ENCODE results near the gene KRT86. TPM values are rescaled to one million over a fixed set of nuclear protein-coding genes. Genes with fewer than 3 reads are reported as not detected.
"Not testable (repeated sequence)": the region's sequence is repeated elsewhere in the genome, so short reads cannot be mapped to it uniquely, and the experiment has no call there.

Gene KRT86
- total and polyA plus RNA-seq, 2 donors (not counting 1 experiment from before 2014, with no cell fraction given) = 0.02 to 0.17 TPM

- H3K4me1 ChIP-seq (ENCODE audit: control insufficient read depth, extremely low read depth, insufficient read depth, low read length); H2AFZ ChIP-seq (ENCODE audit: low read length); H3K4me3 ChIP-seq (replicated peaks in 1 of 4; ENCODE audit: control extremely low read depth in 1 of 4, insufficient read depth in 1 of 4, low read depth in 3 of 4, low read length in 4 of 4); H3K27ac ChIP-seq (ENCODE audit: insufficient read depth, low read length); H4K20me1 ChIP-seq (ENCODE audit: control insufficient read depth, extremely low read depth, insufficient read depth, low read length); H3K4me2 ChIP-seq (ENCODE audit: extremely low read depth, insufficient read depth, low read length); H3K9me3 ChIP-seq (ENCODE audit: control insufficient read depth, insufficient read depth, low read depth, low read length); DNase-seq (ENCODE audit: low read depth in 2 of 2); H3K36me3 ChIP-seq (ENCODE audit: control insufficient read depth, insufficient read depth, low read length); H3K9ac ChIP-seq (ENCODE audit: insufficient read depth, low read length); H3K79me2 ChIP-seq (ENCODE audit: control insufficient read depth, insufficient read depth, low read length): not testable (repeated sequence)
- peaks cover 14% of the 10 kb centered on the region for H3K27me3 ChIP-seq (ENCODE audit: control insufficient read depth, insufficient read depth, low read length)
Measured at GRCh38 chr12:52302242-52302914, 27.9 kb downstream of the KRT86 start.

GRCh38 chr12:52304941-52305411 lies 30.5 kb downstream of the KRT86 start:
- not testable (repeated sequence) for H3K9me3 ChIP-seq (ENCODE audit: control insufficient read depth, insufficient read depth, low read depth, low read length); H4K20me1 ChIP-seq (ENCODE audit: control insufficient read depth, extremely low read depth, insufficient read depth, low read length); H3K79me2 ChIP-seq (ENCODE audit: control insufficient read depth, insufficient read depth, low read length); H3K9ac ChIP-seq (ENCODE audit: insufficient read depth, low read length); DNase-seq (ENCODE audit: low read depth in 2 of 2); H3K4me1 ChIP-seq (ENCODE audit: control insufficient read depth, extremely low read depth, insufficient read depth, low read length); H3K36me3 ChIP-seq (ENCODE audit: control insufficient read depth, insufficient read depth, low read length); H3K4me2 ChIP-seq (ENCODE audit: extremely low read depth, insufficient read depth, low read length); H3K4me3 ChIP-seq (replicated peaks in 1 of 4; ENCODE audit: control extremely low read depth in 1 of 4, insufficient read depth in 1 of 4, low read depth in 3 of 4, low read length in 4 of 4); H2AFZ ChIP-seq (ENCODE audit: low read length); H3K27ac ChIP-seq (ENCODE audit: insufficient read depth, low read length)
- peaks cover 35% of the 10 kb centered on the region for H3K27me3 ChIP-seq (ENCODE audit: control insufficient read depth, insufficient read depth, low read length)

GRCh38 chr12:52305921-52306705 lies 31.7 kb downstream of the KRT86 start:
- Histone ChIP-seq H3K36me3 (ENCODE audit: control insufficient read depth, insufficient read depth, low read length) (no peaks in the 10 kb centered on the region), H3K4me2 (ENCODE audit: extremely low read depth, insufficient read depth, low read length) (no peak overlapping the region), H3K79me2 (ENCODE audit: control insufficient read depth, insufficient read depth, low read length) (no peaks in the 10 kb centered on the region), H4K20me1 (ENCODE audit: control insufficient read depth, extremely low read depth, insufficient read depth, low read length) (no peaks in the 10 kb centered on the region), H3K9ac (ENCODE audit: insufficient read depth, low read length) (no peak overlapping the region), H2AFZ (ENCODE audit: low read length) (no peak overlapping the region), H3K4me3 (replicated peaks in 1 of 4; ENCODE audit: control extremely low read depth in 1 of 4, insufficient read depth in 1 of 4, low read depth in 3 of 4, low read length in 4 of 4) (no peak overlapping the region), H3K27ac (ENCODE audit: insufficient read depth, low read length) (no peak overlapping the region), H3K9me3 (ENCODE audit: control insufficient read depth, insufficient read depth, low read depth, low read length) (no peaks in the 10 kb centered on the region), H3K4me1 (ENCODE audit: control insufficient read depth, extremely low read depth, insufficient read depth, low read length) (no peaks in the 10 kb centered on the region), H3K27me3 (ENCODE audit: control insufficient read depth, insufficient read depth, low read length) (peaks cover 36% of the 10 kb centered on the region)
- TF ChIP-seq CTCF (conservative IDR thresholded peaks at IDR 0.05 in 1 of 2, IDR thresholded peaks at IDR 0.05 in 1 of 2; ENCODE audit: low read depth in 1 of 2, low read length in 2 of 2) (peak; percentile 7 to 22), EZH2 (IDR thresholded peaks at IDR 0.05; ENCODE audit: low read length, missing control alignments) (no peak)
- no peak for DNase-seq (ENCODE audit: low read depth in 2 of 2)

DNA sequence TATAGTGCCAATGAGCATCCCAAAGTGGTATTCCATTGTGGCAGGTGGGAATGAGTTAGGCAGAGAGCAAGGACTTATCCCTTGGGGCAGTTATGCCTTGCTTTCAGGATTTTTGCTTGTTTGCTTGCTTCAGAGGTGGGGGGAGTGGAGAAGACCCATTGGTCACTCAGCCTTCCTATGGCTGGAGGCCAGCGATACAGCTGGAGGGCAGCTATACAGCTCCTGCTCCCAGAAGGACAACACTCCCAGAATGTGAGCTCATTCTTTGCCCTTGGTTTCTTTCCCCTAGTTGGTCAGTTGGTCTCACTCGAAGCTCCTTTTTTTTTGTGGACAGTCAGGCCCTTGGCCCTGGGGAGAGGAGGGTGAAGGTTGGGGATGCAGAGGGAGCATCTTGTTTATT lies 32.3 kb downstream of the KRT86 start:
- H3K4me1 ChIP-seq (ENCODE audit: control insufficient read depth, extremely low read depth, insufficient read depth, low read length) = no peaks in the 10 kb centered on the region
- H3K36me3 ChIP-seq (ENCODE audit: control insufficient read depth, insufficient read depth, low read length) = no peaks in the 10 kb centered on the region
- H3K9me3 ChIP-seq (ENCODE audit: control insufficient read depth, insufficient read depth, low read depth, low read length) = no peaks in the 10 kb centered on the region
- no peak overlapping the region for H3K27ac ChIP-seq (ENCODE audit: insufficient read depth, low read length)
- no peak overlapping the region for H3K9ac ChIP-seq (ENCODE audit: insufficient read depth, low read length)
- no peaks in the 10 kb centered on the region for H3K79me2 ChIP-seq (ENCODE audit: control insufficient read depth, insufficient read depth, low read length)
- H4K20me1 ChIP-seq (ENCODE audit: control insufficient read depth, extremely low read depth, insufficient read depth, low read length) = no peaks in the 10 kb centered on the region
- no peak overlapping the region for H3K4me2 ChIP-seq (ENCODE audit: extremely low read depth, insufficient read depth, low read length)
- DNase-seq (ENCODE audit: low read depth in 2 of 2) = no peak
- H3K4me3 ChIP-seq (replicated peaks in 1 of 4; ENCODE audit: control extremely low read depth in 1 of 4, insufficient read depth in 1 of 4, low read depth in 3 of 4, low read length in 4 of 4) = no peak overlapping the region
- no peak overlapping the region for H2AFZ ChIP-seq (ENCODE audit: low read length)
- peaks cover 36% of the 10 kb centered on the region for H3K27me3 ChIP-seq (ENCODE audit: control insufficient read depth, insufficient read depth, low read length)
- no peak for TF ChIP-seq CTCF (conservative IDR thresholded peaks at IDR 0.05 in 1 of 2, IDR thresholded peaks at IDR 0.05 in 1 of 2; ENCODE audit: low read depth in 1 of 2, low read length in 2 of 2)
- no peak for TF ChIP-seq EZH2 (IDR thresholded peaks at IDR 0.05; ENCODE audit: low read length, missing control alignments)
